Hepatocyte (in vitro differentiated cells): ENCODE measurements around the gene ARHGAP5.

Source experiments
- CTCF ChIP-seq: fragments of 200-600 bp; sonication (generic); IDR thresholded peaks from 2 replicates; pipeline ENCODE4 v1.5.1; 2016; ENCODE audit warnings: antibody characterized with exemption, mild to moderate bottlenecking; ENCODE audit not compliant: poor library complexity
- EZH2 ChIP-seq: fragments of 200-600 bp; sonication (generic); IDR thresholded peaks from 2 replicates; pipeline ENCODE4 v1.6.1; 2016; ENCODE audit warnings: antibody characterized with exemption, mild to moderate bottlenecking, borderline replicate concordance
- EZH2phosphoT487 ChIP-seq: fragments of 200-600 bp; sonication (generic); IDR thresholded peaks from one replicate; pipeline ENCODE4 v1.6.1; 2018; ENCODE audit warnings: antibody characterized with exemption, mild to moderate bottlenecking, low read depth, moderate library complexity; ENCODE audit not compliant: unreplicated experiment, severe bottlenecking

GRCh38 chr14:32121536-32121935, 44.4 kb downstream of the ARHGAP5 start:
- TF ChIP-seq CTCF (no peak), EZH2phosphoT487 (no peak), EZH2 (no peak)
